Measurements from ENCODE around the gene FBN1. TPM values are rescaled to one million over a fixed set of nuclear protein-coding genes. Genes with fewer than 3 reads are reported as not detected.

The FBN1 gene
- total RNA-seq, 1 donor from 2014 or later = 164 TPM

GRCh38 chr15:48592933-48593332, 52.6 kb downstream of the FBN1 start:
- Histone ChIP-seq H3K27ac (peak overlapping the region; percentile 51 to 60), H3K9me3 (no peaks in the 10 kb centered on the region), H3K27me3 (no peaks in the 10 kb centered on the region), H3K36me3 (peaks cover 10% of the 10 kb centered on the region in 2 donors), H3K4me1 (peaks cover 0 to 2% of the 10 kb centered on the region in 2 donors), H3K4me3 (no peak overlapping the region)
- no peak for TF ChIP-seq CTCF (IDR thresholded peaks at IDR 0.05)
- no peak for DNase-seq (ENCODE audit: low spot score in 2 of 2)
- intact Hi-C loops (cut with DNase I) = no loop called here

GRCh38 chr15:48592221-48592731, 53.2 kb downstream of the FBN1 start:
- Histone ChIP-seq H3K27ac (peak overlapping the region; percentile 60 to 64), H3K36me3 (peaks cover 4 to 10% of the 10 kb centered on the region in 2 donors), H3K9me3 (no peaks in the 10 kb centered on the region), H3K4me3 (no peak overlapping the region), H3K27me3 (no peaks in the 10 kb centered on the region), H3K4me1 (peaks cover 0 to 2% of the 10 kb centered on the region in 2 donors)
- DNase-seq (ENCODE audit: low spot score in 2 of 2) = no peak
- intact Hi-C loops (cut with DNase I) = no loop called here
- no peak for TF ChIP-seq CTCF (IDR thresholded peaks at IDR 0.05)

- intact Hi-C loops (cut with DNase I) = no loop called here
- H3K27me3 ChIP-seq = no peaks in the 10 kb centered on the region
- no peak for TF ChIP-seq CTCF (IDR thresholded peaks at IDR 0.05)
- no peak for DNase-seq (ENCODE audit: low spot score in 2 of 2)
- H3K9me3 ChIP-seq = no peaks in the 10 kb centered on the region
- H3K36me3 ChIP-seq = peaks cover 2 to 4% of the 10 kb centered on the region in 2 donors
- peaks cover 0 to 2% of the 10 kb centered on the region in 2 donors for H3K4me1 ChIP-seq
- no peak overlapping the region for H3K4me3 ChIP-seq
- peak overlapping the region in 1 of 2 donors; percentile 10 for H3K27ac ChIP-seq
Observed at GRCh38 chr15:48590723-48591122, 54.8 kb downstream of the FBN1 start.

GRCh38 chr15:48584812-48585563, 60.5 kb downstream of the FBN1 start:
- Histone ChIP-seq H3K4me1 (peaks cover 12 to 28% of the 10 kb centered on the region in 2 donors), H3K9me3 (no peaks in the 10 kb centered on the region), H3K36me3 (peaks cover 0 to 4% of the 10 kb centered on the region in 2 donors), H3K4me3 (no peak overlapping the region), H3K27me3 (no peaks in the 10 kb centered on the region), H3K27ac (peak overlapping the region; percentile 51 to 56)
- no peak for DNase-seq (ENCODE audit: low spot score in 2 of 2)
- TF ChIP-seq CTCF (IDR thresholded peaks at IDR 0.05) = no peak
- intact Hi-C loops (cut with DNase I) = no loop called here

- no peaks in the 10 kb centered on the region for H3K9me3 ChIP-seq
- intact Hi-C loops (cut with DNase I) = no loop called here
- no peak for DNase-seq (ENCODE audit: low spot score in 2 of 2)
Observed at GRCh38 chr15:48584090-48584811, 61.3 kb downstream of the FBN1 start.

More at GRCh38 chr15:48584090-48584811, 61.3 kb downstream of the FBN1 start:
- peaks cover 0 to 4% of the 10 kb centered on the region in 2 donors for H3K36me3 ChIP-seq
- H3K4me3 ChIP-seq = no peak overlapping the region
- H3K27ac ChIP-seq = peak overlapping the region; percentile 51 to 56
- no peaks in the 10 kb centered on the region for H3K27me3 ChIP-seq
- peaks cover 12 to 28% of the 10 kb centered on the region in 2 donors for H3K4me1 ChIP-seq
- no peak for TF ChIP-seq CTCF (IDR thresholded peaks at IDR 0.05)
